Body of pancreas (tissue), 4 donors: ENCODE results near the gene TARP.
A peak's percentile ranks its signal among the peaks of the same experiment; 100 is the strongest.

Experiments used
- ATAC-seq: fragments of 150-250 bp; one replicate; pipeline ENCODE4 v1.9.1; 2016
- DNase-seq, 4 donors: peaks; one replicate each; pipeline ENCODE4 v3.0.0-alpha.2; 2019
- H3K27ac ChIP-seq, 4 donors: fragments of 200-600 bp; sonication (generic); 1 replicate in 3 of 4; 2 replicates in 1 of 4; pipeline versions ENCODE4 v1.5.1 to v1.6.1; 2016 to 2019; ENCODE audit warnings: mild to moderate bottlenecking in 1 of 4, mixed read lengths in 1 of 4, moderate library complexity in 1 of 4
- H3K27me3 ChIP-seq, 2 donors: fragments of 200-600 bp; sonication (generic); one replicate each; pipeline ENCODE4 v1.6.0; 2016; ENCODE audit warnings: mild to moderate bottlenecking in 1 of 2
- H3K36me3 ChIP-seq, 2 donors: fragments of 200-600 bp; sonication (generic); replicated peaks in 1 of 2; 2 replicates each; pipeline ENCODE4 v1.5.1; 2016; ENCODE audit warnings: low read depth in 2 of 2; ENCODE audit not compliant: insufficient read depth in 1 of 2
- H3K4me1 ChIP-seq: fragments of 200-600 bp; sonication (generic); one replicate; pipeline ENCODE4 v1.6.0; 2016
- H3K4me3 ChIP-seq, 2 donors: fragments of 200-600 bp; sonication (generic); 1 replicate in 1 of 2; 2 replicates in 1 of 2; pipeline ENCODE4 v1.5.1; 2016 to 2019
- H3K9me3 ChIP-seq, 3 donors: fragments of 200-600 bp; sonication (generic); 1 replicate in 2 of 3; 2 replicates in 1 of 3; pipeline ENCODE4 v1.5.1; 2016
- POLR2A ChIP-seq, 3 donors: fragments of 450-650 bp; IDR thresholded peaks; one replicate each; pipeline ENCODE4 v1.6.1; 2016; ENCODE audit warnings: antibody characterized with exemption in 3 of 3, mild to moderate bottlenecking in 2 of 3
- WGBS, 2 donors: methylation state at CpG; one replicate each; pipeline ENCODE4 v1.1.5; 2017; 5-methylcytosine and 5-hydroxymethylcytosine counted together
- intact Hi-C: fragments of 100-400 bp; cut with DNase I; formaldehyde crosslinking; loops from one replicate; pipeline ENCODE4 v1.15.1; 2023
- TF ChIP-seq, protein P1 (sequence below), 7 experiments: fragments of 450-650 bp in 4 of 7; fragments of 200-600 bp in 3 of 7; sonication (generic) in 3 of 7; IDR thresholded peaks; one replicate each; pipeline ENCODE4 v1.5.1; 2016 to 2019; ENCODE audit warnings: antibody characterized with exemption in 7 of 7

The TARP gene

DNA sequence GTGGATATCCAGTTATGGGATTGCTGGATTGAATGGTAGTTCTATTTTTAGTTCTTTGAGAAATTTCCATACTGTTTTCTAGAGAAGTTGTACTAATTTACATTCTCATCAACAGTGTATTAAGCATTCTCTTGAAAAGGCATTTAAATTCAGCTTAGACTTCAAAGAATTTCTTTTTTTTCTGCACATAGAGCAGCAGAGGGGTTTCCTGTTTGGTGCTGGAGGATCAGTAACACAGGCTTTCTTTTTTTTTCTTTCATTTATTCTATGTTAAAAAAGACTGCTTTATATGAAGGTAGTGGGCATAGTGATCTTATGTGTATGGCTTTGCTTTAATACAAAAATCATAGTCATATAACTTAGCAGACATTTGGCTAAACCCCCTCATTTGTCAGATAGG is 47.6 kb upstream of the TARP start:
- no peaks in the 10 kb centered on the region for H3K9me3 ChIP-seq
- no peaks in the 10 kb centered on the region for H3K36me3 ChIP-seq
- no peak for DNase-seq
- H3K4me3 ChIP-seq = no peak overlapping the region
- H3K27me3 ChIP-seq = no peaks in the 10 kb centered on the region
- ATAC-seq = no peak
- TF ChIP-seq, protein P1, sequence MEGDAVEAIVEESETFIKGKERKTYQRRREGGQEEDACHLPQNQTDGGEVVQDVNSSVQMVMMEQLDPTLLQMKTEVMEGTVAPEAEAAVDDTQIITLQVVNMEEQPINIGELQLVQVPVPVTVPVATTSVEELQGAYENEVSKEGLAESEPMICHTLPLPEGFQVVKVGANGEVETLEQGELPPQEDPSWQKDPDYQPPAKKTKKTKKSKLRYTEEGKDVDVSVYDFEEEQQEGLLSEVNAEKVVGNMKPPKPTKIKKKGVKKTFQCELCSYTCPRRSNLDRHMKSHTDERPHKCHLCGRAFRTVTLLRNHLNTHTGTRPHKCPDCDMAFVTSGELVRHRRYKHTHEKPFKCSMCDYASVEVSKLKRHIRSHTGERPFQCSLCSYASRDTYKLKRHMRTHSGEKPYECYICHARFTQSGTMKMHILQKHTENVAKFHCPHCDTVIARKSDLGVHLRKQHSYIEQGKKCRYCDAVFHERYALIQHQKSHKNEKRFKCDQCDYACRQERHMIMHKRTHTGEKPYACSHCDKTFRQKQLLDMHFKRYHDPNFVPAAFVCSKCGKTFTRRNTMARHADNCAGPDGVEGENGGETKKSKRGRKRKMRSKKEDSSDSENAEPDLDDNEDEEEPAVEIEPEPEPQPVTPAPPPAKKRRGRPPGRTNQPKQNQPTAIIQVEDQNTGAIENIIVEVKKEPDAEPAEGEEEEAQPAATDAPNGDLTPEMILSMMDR (IDR thresholded peaks at IDR 0.05) = no peak
- TF ChIP-seq POLR2A (IDR thresholded peaks at IDR 0.05) = no peak
- intact Hi-C loops = no loop called here
- no peak overlapping the region for H3K27ac ChIP-seq
- no peaks in the 10 kb centered on the region for H3K4me1 ChIP-seq

DNA sequence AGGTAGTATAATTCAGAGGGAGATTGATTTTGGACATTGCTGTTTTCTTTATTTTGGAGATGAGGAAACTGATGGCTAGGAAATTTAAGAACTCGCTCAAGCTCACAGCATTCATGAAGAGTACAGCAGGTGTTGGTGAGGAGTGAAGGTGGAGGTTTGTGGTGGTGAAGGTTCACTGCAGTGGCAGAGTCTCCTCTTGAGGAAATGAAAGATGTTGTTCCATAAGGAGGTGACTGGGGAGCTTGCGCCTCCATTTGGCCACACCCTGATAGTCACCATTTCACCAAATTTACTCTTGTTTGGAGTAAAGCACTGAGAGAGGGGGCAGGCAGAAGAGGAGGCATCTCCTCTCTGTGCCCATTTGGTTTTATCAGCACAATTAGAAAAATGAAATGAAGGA is 46.4 kb upstream of the TARP start:
- no peaks in the 10 kb centered on the region for H3K36me3 ChIP-seq
- no peak for TF ChIP-seq POLR2A (IDR thresholded peaks at IDR 0.05)
- TF ChIP-seq, protein P1 (IDR thresholded peaks at IDR 0.05) = no peak
- DNase-seq (no peak), ATAC-seq (no peak)
- H3K27ac ChIP-seq = no peak overlapping the region
- intact Hi-C loops = no loop called here
- H3K4me1 ChIP-seq = no peaks in the 10 kb centered on the region
- 44 to 46% methylated on average over 2 of the region's 2 CpGs for WGBS, 2 donors
- H3K9me3 ChIP-seq = no peaks in the 10 kb centered on the region
- H3K4me3 ChIP-seq = no peak overlapping the region
- H3K27me3 ChIP-seq = no peaks in the 10 kb centered on the region

DNA sequence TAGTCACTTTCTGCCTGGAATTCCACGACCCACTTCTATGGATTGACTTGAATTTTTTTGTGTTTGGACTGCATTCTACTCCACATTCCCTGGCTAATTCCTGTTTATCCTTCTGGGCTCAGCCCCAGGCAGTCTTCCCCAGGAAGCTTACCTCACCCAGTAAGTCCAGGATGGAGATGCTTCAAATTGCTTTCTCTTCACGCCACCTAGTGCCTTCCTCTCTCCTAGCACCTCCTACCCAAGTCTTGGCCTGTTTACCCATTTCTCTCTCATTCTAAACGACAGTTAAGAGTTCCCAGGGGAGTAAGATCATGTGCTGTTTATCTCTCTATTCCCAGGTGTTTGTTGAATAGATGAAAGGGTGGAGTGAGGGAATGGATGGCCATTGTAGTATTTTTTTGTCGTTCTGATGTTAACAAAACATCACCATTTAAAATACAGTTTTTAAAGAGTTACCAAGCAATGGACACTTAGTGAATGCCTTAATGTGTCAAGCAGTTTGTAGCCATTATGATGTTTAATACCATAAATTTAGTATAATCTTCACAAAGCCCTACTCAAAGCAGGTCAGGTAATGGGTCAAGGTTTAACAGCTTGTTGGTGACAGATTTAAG is 45.5 kb upstream of the TARP start:
- TF ChIP-seq POLR2A (IDR thresholded peaks at IDR 0.05) = no peak
- TF ChIP-seq, protein P1 (IDR thresholded peaks at IDR 0.05) = peak in 6 of 7 experiments; percentile 16 to 59 (median 46)
- H3K4me3 ChIP-seq = no peak overlapping the region
- no peak overlapping the region for H3K27ac ChIP-seq
- H3K9me3 ChIP-seq = no peaks in the 10 kb centered on the region
- H3K27me3 ChIP-seq = no peaks in the 10 kb centered on the region
- DNase-seq (peak in 2 of 4 donors; percentile 36 to 44), ATAC-seq (peak; percentile 75)
- intact Hi-C loops = no loop called here
- no peaks in the 10 kb centered on the region for H3K36me3 ChIP-seq
- 8 to 14% methylated on average over 4 of the region's 4 CpGs for WGBS, 2 donors
- no peaks in the 10 kb centered on the region for H3K4me1 ChIP-seq

DNA sequence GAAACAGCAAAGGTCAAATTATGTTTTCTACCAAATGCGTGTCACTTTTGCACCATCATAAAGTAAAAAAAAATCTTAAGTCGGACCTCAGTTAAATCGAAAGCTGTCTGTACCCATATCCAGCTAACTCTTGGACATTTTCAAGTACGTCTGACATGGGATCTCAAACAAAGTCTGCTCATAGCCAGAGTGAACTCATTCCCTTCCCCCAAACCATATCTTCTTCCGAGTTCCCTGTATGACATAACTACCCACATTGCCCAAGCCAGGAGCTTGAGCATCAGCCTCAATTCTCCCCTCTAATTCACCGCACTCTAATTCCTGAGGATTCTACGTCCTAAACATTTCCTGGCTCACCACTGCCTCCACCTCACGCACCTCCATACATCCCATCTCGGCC is 44.8 kb upstream of the TARP start:
- intact Hi-C loops = no loop called here
- TF ChIP-seq POLR2A (IDR thresholded peaks at IDR 0.05) = no peak
- TF ChIP-seq, protein P1 (IDR thresholded peaks at IDR 0.05) = no peak
- no peak overlapping the region for H3K27ac ChIP-seq
- 45 to 63% methylated on average over 9 of the region's 9 CpGs for WGBS, 2 donors
- no peak for DNase-seq
- no peaks in the 10 kb centered on the region for H3K9me3 ChIP-seq
- no peak overlapping the region for H3K4me3 ChIP-seq
- H3K27me3 ChIP-seq = no peaks in the 10 kb centered on the region
- no peak for ATAC-seq
- H3K4me1 ChIP-seq = no peaks in the 10 kb centered on the region
- H3K36me3 ChIP-seq = no peaks in the 10 kb centered on the region

GRCh38 chr7:38317515-38317914 is 44.1 kb upstream of the TARP start:
- H3K4me1 ChIP-seq = no peaks in the 10 kb centered on the region
- no peak overlapping the region for H3K27ac ChIP-seq
- no peak for TF ChIP-seq POLR2A (IDR thresholded peaks at IDR 0.05)
- TF ChIP-seq, protein P1 (IDR thresholded peaks at IDR 0.05) = no peak
- H3K36me3 ChIP-seq = no peaks in the 10 kb centered on the region
- H3K4me3 ChIP-seq = no peak overlapping the region
- WGBS, 2 donors = 59 to 74% methylated on average over 5 to 9 of the region's 9 CpGs
- intact Hi-C loops = no loop called here
- ATAC-seq (no peak), DNase-seq (no peak)
- no peaks in the 10 kb centered on the region for H3K27me3 ChIP-seq
- no peaks in the 10 kb centered on the region for H3K9me3 ChIP-seq
